Measurements from ENCODE around the gene ZIC5.

Gene ZIC5

DNA sequence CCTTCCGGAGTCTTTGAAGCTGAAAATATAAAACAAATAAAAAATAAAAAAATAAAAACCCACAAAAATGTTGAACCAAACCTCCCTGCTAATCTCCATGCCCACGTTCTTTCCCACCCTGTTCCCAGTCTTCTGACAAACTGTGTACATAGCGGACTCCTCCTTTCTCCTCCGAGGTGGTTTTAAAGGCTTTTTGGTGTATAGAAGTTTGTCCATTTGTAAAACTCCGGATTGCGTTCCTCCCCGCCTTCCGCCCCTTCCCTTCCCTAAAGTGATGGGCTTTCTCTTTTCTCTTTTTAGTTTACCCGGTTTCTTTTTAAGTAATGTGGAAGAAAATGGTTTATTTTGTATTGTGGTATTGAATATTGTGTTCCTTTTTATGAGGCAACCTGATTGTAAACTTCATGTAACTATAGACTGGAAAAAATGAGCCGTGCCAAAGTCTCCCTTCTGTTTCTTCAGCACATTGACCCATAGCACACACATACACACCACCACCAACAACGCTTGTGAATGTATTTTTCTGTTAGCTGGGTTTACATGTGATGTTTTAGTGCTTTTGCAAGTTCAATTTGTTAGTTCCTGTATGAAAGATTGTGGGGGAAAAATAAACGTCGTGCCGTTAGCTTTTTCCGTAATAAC, 14.4 kb upstream of the ZIC5 start:
- no peak for DNase-seq (ENCODE audit: low read depth, low spot score)
- Histone ChIP-seq H3K4me1 (ENCODE audit: insufficient read depth, insufficient read length) (peaks cover 9% of the 10 kb centered on the region), H3K9ac (ENCODE audit: insufficient read length, low read depth) (no peak overlapping the region), H3K9me3 (ENCODE audit: insufficient read depth, low read length) (no peaks in the 10 kb centered on the region), H3K27me3 (ENCODE audit: insufficient read depth, insufficient read length) (peaks cover 58% of the 10 kb centered on the region), H3K4me3 (ENCODE audit: insufficient read length, low read depth) (no peak overlapping the region), H3K36me3 (ENCODE audit: insufficient read depth, insufficient read length, low read length) (no peaks in the 10 kb centered on the region)
- TF ChIP-seq SUZ12 (IDR thresholded peaks at IDR 0.05; ENCODE audit: extremely low read depth, insufficient read depth, insufficient read length) (no peak), YY1 (IDR thresholded peaks at IDR 0.05; ENCODE audit: insufficient read depth, insufficient read length) (no peak), ZNF274 (IDR thresholded peaks at IDR 0.05; ENCODE audit: low read depth, low read length) (no peak)

DNA sequence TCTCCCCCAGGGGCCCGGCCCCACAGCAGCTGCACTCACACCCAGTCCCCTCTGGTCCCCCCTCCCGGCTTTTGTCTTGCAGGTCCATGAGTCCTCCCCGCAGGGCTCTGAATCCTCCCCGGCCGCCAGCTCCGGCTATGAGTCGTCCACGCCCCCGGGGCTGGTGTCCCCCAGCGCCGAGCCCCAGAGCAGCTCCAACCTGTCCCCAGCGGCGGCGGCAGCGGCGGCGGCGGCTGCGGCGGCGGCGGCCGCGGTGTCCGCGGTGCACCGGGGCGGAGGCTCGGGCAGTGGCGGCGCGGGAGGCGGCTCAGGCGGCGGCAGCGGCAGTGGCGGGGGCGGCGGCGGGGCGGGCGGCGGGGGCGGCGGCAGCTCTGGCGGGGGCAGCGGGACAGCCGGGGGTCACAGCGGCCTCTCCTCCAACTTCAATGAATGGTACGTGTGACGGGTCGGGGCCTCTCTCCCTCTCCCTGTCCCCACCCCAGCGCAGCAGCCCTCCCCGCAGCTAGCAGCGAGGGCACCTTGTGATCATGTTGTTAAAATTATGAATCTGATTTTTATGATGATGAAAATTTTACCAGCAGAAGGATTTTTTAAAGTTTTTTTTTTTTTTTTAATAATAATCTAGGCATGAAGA, 13.8 kb upstream of the ZIC5 start:
- Histone ChIP-seq H3K9ac (ENCODE audit: insufficient read length, low read depth) (peak overlapping the region; percentile 83), H3K4me3 (ENCODE audit: insufficient read length, low read depth) (peak overlapping the region; percentile 79), H3K27me3 (ENCODE audit: insufficient read depth, insufficient read length) (peaks cover 52% of the 10 kb centered on the region), H3K9me3 (ENCODE audit: insufficient read depth, low read length) (no peaks in the 10 kb centered on the region), H3K4me1 (ENCODE audit: insufficient read depth, insufficient read length) (peaks cover 6% of the 10 kb centered on the region), H3K36me3 (ENCODE audit: insufficient read depth, insufficient read length, low read length) (no peaks in the 10 kb centered on the region)
- no peak for DNase-seq (ENCODE audit: low read depth, low spot score)
- TF ChIP-seq YY1 (IDR thresholded peaks at IDR 0.05; ENCODE audit: insufficient read depth, insufficient read length) (no peak), SUZ12 (IDR thresholded peaks at IDR 0.05; ENCODE audit: extremely low read depth, insufficient read depth, insufficient read length) (no peak), ZNF274 (IDR thresholded peaks at IDR 0.05; ENCODE audit: low read depth, low read length) (no peak)

DNA sequence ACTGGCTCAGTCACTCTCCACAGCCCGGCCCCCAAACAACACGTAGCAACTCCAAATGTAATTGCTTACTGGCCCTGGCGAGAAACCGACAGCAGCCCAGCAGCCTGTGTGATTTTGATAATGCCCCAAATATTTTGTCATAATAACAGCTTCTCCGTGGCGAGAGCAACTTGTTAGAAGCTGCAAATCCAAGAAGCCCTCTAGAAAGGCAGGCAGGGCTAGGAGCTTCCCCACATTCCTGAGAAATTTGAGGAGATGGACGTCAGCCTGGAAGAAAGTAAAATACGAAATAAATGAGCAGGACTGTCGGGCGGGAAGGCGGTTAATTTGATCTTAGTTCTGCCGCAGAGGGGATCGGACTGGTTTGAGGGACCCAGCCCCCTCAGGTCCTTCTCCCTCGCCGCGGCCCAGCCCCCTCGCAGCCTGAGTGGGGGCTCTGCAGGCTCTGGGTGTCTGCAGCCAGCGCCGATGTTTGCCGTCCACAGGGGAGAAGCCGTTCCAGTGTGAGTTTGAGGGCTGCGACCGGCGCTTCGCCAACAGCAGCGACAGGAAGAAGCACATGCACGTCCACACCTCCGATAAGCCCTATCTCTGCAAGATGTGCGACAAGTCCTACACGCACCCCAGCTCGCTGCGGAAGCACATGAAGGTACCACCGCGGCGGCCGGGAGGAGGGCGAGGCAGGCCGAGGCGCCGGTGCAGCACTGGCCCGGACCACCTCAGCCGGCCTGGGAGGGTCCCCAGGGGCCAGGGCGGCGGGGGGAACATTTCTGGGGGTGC, 13.1 kb upstream of the ZIC5 start:
- H3K9me3 ChIP-seq (ENCODE audit: insufficient read depth, low read length) = no peaks in the 10 kb centered on the region
- H3K4me3 ChIP-seq (ENCODE audit: insufficient read length, low read depth) = peak overlapping the region; percentile 79
- H3K27me3 ChIP-seq (ENCODE audit: insufficient read depth, insufficient read length) = peaks cover 47% of the 10 kb centered on the region
- no peaks in the 10 kb centered on the region for H3K36me3 ChIP-seq (ENCODE audit: insufficient read depth, insufficient read length, low read length)
- TF ChIP-seq SUZ12 (IDR thresholded peaks at IDR 0.05; ENCODE audit: extremely low read depth, insufficient read depth, insufficient read length) (no peak), YY1 (IDR thresholded peaks at IDR 0.05; ENCODE audit: insufficient read depth, insufficient read length) (no peak), ZNF274 (IDR thresholded peaks at IDR 0.05; ENCODE audit: low read depth, low read length) (no peak)
- peak overlapping the region; percentile 83 for H3K9ac ChIP-seq (ENCODE audit: insufficient read length, low read depth)
- peaks cover 4% of the 10 kb centered on the region for H3K4me1 ChIP-seq (ENCODE audit: insufficient read depth, insufficient read length)
- no peak for DNase-seq (ENCODE audit: low read depth, low spot score)

DNA sequence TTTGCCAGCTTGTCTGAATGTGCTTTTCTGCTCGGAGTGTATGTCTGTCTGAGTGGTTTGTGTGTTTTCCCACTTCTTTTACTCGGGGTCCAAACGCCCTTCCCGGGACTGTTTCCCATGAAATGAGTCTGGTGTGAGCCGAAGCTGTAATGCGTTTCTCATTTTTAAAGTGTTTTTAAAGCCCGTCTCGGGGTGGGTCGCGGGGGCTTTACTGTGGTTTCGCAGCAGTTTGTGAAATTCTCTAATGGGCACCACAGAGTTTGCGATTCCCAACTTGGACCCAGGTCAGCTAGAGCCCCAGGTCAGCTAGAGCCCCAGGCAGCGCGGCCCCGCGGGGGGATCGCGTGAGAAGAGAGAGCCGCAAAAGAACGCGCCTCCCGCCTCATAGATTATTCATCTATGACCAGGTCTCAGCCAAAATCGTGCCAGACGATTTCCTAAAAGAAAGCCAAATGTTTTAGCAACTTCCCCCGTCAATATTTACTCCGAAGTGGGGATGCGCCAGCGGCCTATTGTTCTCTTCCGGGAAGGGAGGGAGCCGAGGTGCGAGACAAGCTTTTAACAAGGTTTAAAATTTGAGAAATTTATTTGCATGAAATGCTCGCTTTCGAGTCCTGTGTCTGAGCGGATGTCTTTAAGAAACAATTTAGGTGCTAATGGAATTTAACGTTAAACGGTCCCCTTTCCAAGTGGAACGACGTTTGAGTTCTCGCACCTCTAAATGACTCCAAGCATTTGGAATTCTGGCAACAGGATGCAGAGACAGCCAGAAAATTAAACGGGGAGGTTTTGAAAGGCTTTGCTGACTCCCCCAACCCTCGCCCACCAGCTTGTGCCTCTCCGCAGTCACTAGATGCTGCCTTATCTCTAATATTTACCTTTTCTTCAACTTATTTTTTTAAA, 12.2 kb upstream of the ZIC5 start:
- peak overlapping the region; percentile 79 for H3K4me3 ChIP-seq (ENCODE audit: insufficient read length, low read depth)
- no peak for DNase-seq (ENCODE audit: low read depth, low spot score)
- peaks cover 48% of the 10 kb centered on the region for H3K27me3 ChIP-seq (ENCODE audit: insufficient read depth, insufficient read length)
- no peak for TF ChIP-seq ZNF274 (IDR thresholded peaks at IDR 0.05; ENCODE audit: low read depth, low read length)
- no peak for TF ChIP-seq SUZ12 (IDR thresholded peaks at IDR 0.05; ENCODE audit: extremely low read depth, insufficient read depth, insufficient read length)
- no peak for TF ChIP-seq YY1 (IDR thresholded peaks at IDR 0.05; ENCODE audit: insufficient read depth, insufficient read length)
- peaks cover 3% of the 10 kb centered on the region for H3K4me1 ChIP-seq (ENCODE audit: insufficient read depth, insufficient read length)
- peak overlapping the region; percentile 83 for H3K9ac ChIP-seq (ENCODE audit: insufficient read length, low read depth)
- H3K36me3 ChIP-seq (ENCODE audit: insufficient read depth, insufficient read length, low read length) = no peaks in the 10 kb centered on the region
- H3K9me3 ChIP-seq (ENCODE audit: insufficient read depth, low read length) = no peaks in the 10 kb centered on the region

DNA sequence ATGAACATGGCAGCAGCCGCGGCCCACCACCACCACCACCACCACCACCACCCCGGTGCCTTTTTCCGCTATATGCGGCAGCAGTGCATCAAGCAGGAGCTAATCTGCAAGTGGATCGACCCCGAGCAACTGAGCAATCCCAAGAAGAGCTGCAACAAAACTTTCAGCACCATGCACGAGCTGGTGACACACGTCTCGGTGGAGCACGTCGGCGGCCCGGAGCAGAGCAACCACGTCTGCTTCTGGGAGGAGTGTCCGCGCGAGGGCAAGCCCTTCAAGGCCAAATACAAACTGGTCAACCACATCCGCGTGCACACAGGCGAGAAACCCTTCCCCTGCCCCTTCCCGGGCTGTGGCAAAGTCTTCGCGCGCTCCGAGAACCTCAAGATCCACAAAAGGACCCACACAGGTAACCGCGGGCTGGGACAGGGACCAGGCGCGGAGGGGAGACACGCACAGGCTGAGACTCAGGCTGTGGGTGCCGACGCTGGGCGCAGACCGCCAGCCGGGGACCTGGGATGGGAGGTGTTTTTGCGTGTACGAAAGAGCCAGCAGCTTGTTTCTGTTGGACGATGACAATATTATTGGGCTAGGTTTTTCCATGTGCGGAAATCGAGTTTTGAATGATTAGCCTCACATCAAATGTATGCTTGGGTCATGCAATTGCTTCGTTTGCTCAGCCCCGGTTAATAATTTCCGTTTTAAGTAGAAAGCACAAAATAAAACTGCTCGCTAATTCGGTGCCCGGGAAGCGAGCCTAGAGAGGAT, 11.3 kb upstream of the ZIC5 start:
- H3K9ac ChIP-seq (ENCODE audit: insufficient read length, low read depth) = peak overlapping the region; percentile 83
- H3K27me3 ChIP-seq (ENCODE audit: insufficient read depth, insufficient read length) = peaks cover 55% of the 10 kb centered on the region
- no peaks in the 10 kb centered on the region for H3K9me3 ChIP-seq (ENCODE audit: insufficient read depth, low read length)
- TF ChIP-seq SUZ12 (IDR thresholded peaks at IDR 0.05; ENCODE audit: extremely low read depth, insufficient read depth, insufficient read length) = no peak
- TF ChIP-seq ZNF274 (IDR thresholded peaks at IDR 0.05; ENCODE audit: low read depth, low read length) = no peak
- no peak for TF ChIP-seq YY1 (IDR thresholded peaks at IDR 0.05; ENCODE audit: insufficient read depth, insufficient read length)
- H3K4me1 ChIP-seq (ENCODE audit: insufficient read depth, insufficient read length) = peaks cover 3% of the 10 kb centered on the region
- H3K36me3 ChIP-seq (ENCODE audit: insufficient read depth, insufficient read length, low read length) = no peaks in the 10 kb centered on the region
- peak overlapping the region; percentile 79 for H3K4me3 ChIP-seq (ENCODE audit: insufficient read length, low read depth)
- no peak for DNase-seq (ENCODE audit: low read depth, low spot score)

DNA sequence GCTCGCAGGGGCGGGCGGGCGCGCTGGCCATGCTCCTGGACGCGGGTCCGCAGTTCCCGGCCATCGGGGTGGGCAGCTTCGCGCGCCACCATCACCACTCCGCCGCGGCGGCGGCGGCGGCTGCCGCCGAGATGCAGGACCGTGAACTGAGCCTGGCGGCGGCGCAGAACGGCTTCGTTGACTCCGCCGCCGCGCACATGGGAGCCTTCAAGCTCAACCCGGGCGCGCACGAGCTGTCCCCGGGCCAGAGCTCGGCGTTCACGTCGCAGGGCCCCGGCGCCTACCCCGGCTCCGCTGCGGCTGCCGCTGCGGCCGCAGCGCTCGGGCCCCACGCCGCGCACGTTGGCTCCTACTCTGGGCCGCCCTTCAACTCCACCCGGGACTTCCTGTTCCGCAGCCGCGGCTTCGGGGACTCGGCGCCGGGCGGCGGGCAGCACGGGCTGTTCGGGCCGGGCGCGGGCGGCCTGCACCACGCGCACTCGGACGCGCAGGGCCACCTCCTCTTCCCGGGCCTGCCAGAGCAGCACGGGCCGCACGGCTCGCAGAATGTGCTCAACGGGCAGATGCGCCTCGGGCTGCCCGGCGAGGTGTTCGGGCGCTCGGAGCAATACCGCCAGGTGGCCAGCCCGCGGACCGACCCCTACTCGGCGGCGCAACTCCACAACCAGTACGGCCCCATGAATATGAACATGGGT, 10.6 kb upstream of the ZIC5 start:
- no peak for DNase-seq (ENCODE audit: low read depth, low spot score)
- peak overlapping the region; percentile 79 for H3K4me3 ChIP-seq (ENCODE audit: insufficient read length, low read depth)
- H3K9ac ChIP-seq (ENCODE audit: insufficient read length, low read depth) = peak overlapping the region; percentile 83

More for the DNA sequence above, 10.6 kb upstream of the ZIC5 start:
- H3K27me3 ChIP-seq (ENCODE audit: insufficient read depth, insufficient read length) = peaks cover 55% of the 10 kb centered on the region
- no peaks in the 10 kb centered on the region for H3K4me1 ChIP-seq (ENCODE audit: insufficient read depth, insufficient read length)
- TF ChIP-seq ZNF274 (IDR thresholded peaks at IDR 0.05; ENCODE audit: low read depth, low read length) (no peak), SUZ12 (IDR thresholded peaks at IDR 0.05; ENCODE audit: extremely low read depth, insufficient read depth, insufficient read length) (no peak), YY1 (IDR thresholded peaks at IDR 0.05; ENCODE audit: insufficient read depth, insufficient read length) (no peak)
- no peaks in the 10 kb centered on the region for H3K36me3 ChIP-seq (ENCODE audit: insufficient read depth, insufficient read length, low read length)
- H3K9me3 ChIP-seq (ENCODE audit: insufficient read depth, low read length) = no peaks in the 10 kb centered on the region
